GM23338 (cell line): ENCODE measurements around the gene AKAP13.

Experiments used
- CREB1 ChIP-seq: fragments of 250-450 bp; sonication (Bioruptor Pico); IDR thresholded peaks from 2 replicates; pipeline ENCODE4 v1.5.0; 2020; ENCODE audit warnings: low read depth, mild to moderate bottlenecking, moderate library complexity
- CTCF ChIP-seq, 2 experiments: fragments of 200-600 bp in 1 of 2; sonication (generic) in 1 of 2; conservative IDR thresholded peaks; 2 replicates each; pipeline versions ENCODE4 v1.5.1 to v1.6.1; 2016 to 2017; ENCODE audit warnings: antibody characterized with exemption in 2 of 2, low read depth in 2 of 2, mild to moderate bottlenecking in 2 of 2, moderate library complexity in 1 of 2
- ETS1 ChIP-seq: IDR thresholded peaks from 2 replicates; pipeline ENCODE4 v1.6.1; 2016; ENCODE audit warnings: antibody characterized with exemption
- EZH2 ChIP-seq: fragments of 200-600 bp; sonication (generic); IDR thresholded peaks from one replicate; pipeline ENCODE4 v1.8.0; 2017; ENCODE audit warnings: antibody characterized with exemption, mild to moderate bottlenecking, low read depth; ENCODE audit not compliant: unreplicated experiment
- EZH2phosphoT487 ChIP-seq: fragments of 200-600 bp; sonication (generic); IDR thresholded peaks from one replicate; pipeline ENCODE4 v1.8.1; 2018; ENCODE audit warnings: antibody characterized with exemption; ENCODE audit not compliant: unreplicated experiment
- JUNB ChIP-seq: IDR thresholded peaks from one replicate; pipeline ENCODE4 v1.6.1; 2016; ENCODE audit warnings: antibody characterized with exemption; ENCODE audit not compliant: unreplicated experiment
- NANOG ChIP-seq: IDR thresholded peaks from 2 replicates; pipeline ENCODE4 v1.6.1; 2016; ENCODE audit warnings: antibody characterized with exemption, borderline replicate concordance
- POLR2AphosphoS5 ChIP-seq: IDR thresholded peaks from 2 replicates; pipeline ENCODE4 v1.6.1; 2016; ENCODE audit warnings: antibody characterized with exemption, low read depth
- REST ChIP-seq: IDR thresholded peaks from one replicate; pipeline ENCODE4 v1.6.1; 2018; ENCODE audit warnings: antibody characterized with exemption; ENCODE audit not compliant: unreplicated experiment
- ZNF114 ChIP-seq: fragments of 250-450 bp; sonication (Bioruptor Pico); IDR thresholded peaks from 2 replicates; pipeline ENCODE4 v1.5.0; 2020; ENCODE audit warnings: mild to moderate bottlenecking, moderate library complexity
- ZNF331 ChIP-seq: fragments of 250-450 bp; sonication (Bioruptor Pico); IDR thresholded peaks from 2 replicates; pipeline ENCODE4 v1.5.0; 2020; ENCODE audit warnings: low read depth, mild to moderate bottlenecking, moderate library complexity
- ZNF462 ChIP-seq: fragments of 250-450 bp; sonication (Bioruptor Pico); IDR thresholded peaks from 2 replicates; pipeline ENCODE4 v1.5.0; 2020; ENCODE audit warnings: mild to moderate bottlenecking, moderate library complexity

- TF ChIP-seq CTCF (conservative IDR thresholded peaks at IDR 0.05; ENCODE audit: low read depth in 2 of 2), result no peak
- TF ChIP-seq ZNF114 (CRISPR knock-in tag), result no peak
- TF ChIP-seq ETS1, result no peak
- TF ChIP-seq NANOG, result no peak
- TF ChIP-seq POLR2AphosphoS5, result no peak
- TF ChIP-seq EZH2phosphoT487, result no peak
- no peak for TF ChIP-seq EZH2
- TF ChIP-seq REST, result no peak
- no peak for TF ChIP-seq JUNB
- TF ChIP-seq ZNF462 (CRISPR knock-in tag), result no peak
- TF ChIP-seq CREB1 (CRISPR knock-in tag), result no peak
- TF ChIP-seq ZNF331 (CRISPR knock-in tag), result no peak
These were observed 187.9 kb downstream of the AKAP13 start for GRCh38 chr15:85568261-85568808.
